Measurements from ENCODE around the gene UNC5C. TPM values are rescaled to one million over a fixed set of nuclear protein-coding genes. Genes with fewer than 3 reads are reported as not detected.

UNC5C gene
- total RNA-seq, 1 experiment from 2014 or later: not detected

DNA sequence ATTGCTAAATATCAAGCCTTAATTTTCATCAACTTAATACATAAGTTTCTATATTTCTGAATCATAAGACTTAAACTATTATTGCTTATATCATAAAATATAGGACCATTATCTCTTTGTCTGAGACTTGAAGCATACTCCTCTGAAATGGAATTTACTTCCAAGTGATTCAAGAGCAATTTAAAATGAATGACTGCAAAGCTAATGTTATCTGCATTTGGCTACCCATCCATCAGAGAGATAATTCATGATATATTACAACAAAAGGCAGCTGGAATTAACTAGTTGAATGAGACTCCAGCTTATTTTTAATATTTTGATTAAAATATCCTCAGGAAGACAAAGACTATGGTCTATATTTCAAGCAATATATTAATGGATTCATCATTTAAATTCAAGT lies 208.6 kb downstream of the UNC5C start:
- H3K9me3 Mint-ChIP-seq (ENCODE audit: unreplicated experiment): peaks cover 30% of the 10 kb centered on the region
- Histone ChIP-seq H3K27me3 (replicated peaks; ENCODE audit: control insufficient read depth, insufficient read depth, low read length) (no peaks in the 10 kb centered on the region), H3K4me1 (no peaks in the 10 kb centered on the region), H3K4me3 (ENCODE audit: low read depth, low read length) (no peak overlapping the region), H3K9me3 (no peaks in the 10 kb centered on the region), H3K36me3 (ENCODE audit: control insufficient read depth, insufficient read depth, low read length) (no peaks in the 10 kb centered on the region)
- no peaks in the 10 kb centered on the region for H3K27me3 Mint-ChIP-seq (ENCODE audit: insufficient read depth, unreplicated experiment)
- ChIA-PET POLR2A (no interaction called here), CTCF (no interaction called here)
- no peaks in the 10 kb centered on the region for H3K4me1 Mint-ChIP-seq (ENCODE audit: low read depth, unreplicated experiment)
- no peaks in the 10 kb centered on the region for H3K36me3 Mint-ChIP-seq (ENCODE audit: insufficient read depth, unreplicated experiment)
- H3K27ac Mint-ChIP-seq (ENCODE audit: unreplicated experiment): no peak overlapping the region
- no peak for DNase-seq
- no TSS peak for BruUV-seq (replicated peaks)
- TF ChIP-seq CTCF (IDR thresholded peaks at IDR 0.05; ENCODE audit: insufficient read depth in 1 of 2, low read depth in 1 of 2, low read length in 1 of 2, severe bottlenecking in 1 of 2, unreplicated experiment in 1 of 2): no peak
- H3K4me3 Mint-ChIP-seq (ENCODE audit: unreplicated experiment): no peak overlapping the region
- intact Hi-C loops (cut with micrococcal nuclease; ENCODE audit: unreplicated experiment): no loop called here

DNA sequence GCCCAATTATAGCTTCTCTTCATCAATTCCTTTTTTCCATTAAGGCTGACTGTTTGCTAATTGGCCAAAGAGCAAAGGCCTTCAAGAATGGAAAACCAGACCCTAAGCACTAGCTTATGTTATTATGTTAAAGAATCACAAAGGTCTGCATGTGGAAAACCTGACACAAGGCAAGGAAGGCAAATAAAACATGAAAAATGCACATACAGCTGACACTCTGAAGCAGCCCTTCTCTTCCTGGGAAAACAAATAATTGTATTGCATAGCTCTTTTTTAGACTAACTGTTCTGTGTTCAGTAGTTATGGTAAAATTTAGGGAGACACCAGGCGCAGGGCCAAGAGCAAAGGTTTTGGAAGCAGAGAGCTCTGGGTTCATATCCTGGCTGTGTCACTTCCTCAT lies 223.1 kb downstream of the UNC5C start:
- intact Hi-C loops (cut with micrococcal nuclease; ENCODE audit: unreplicated experiment): no loop called here
- TF ChIP-seq CTCF (IDR thresholded peaks at IDR 0.05; ENCODE audit: insufficient read depth in 1 of 2, low read depth in 1 of 2, low read length in 1 of 2, severe bottlenecking in 1 of 2, unreplicated experiment in 1 of 2): no peak
- no peak for DNase-seq
- ChIA-PET POLR2A (no interaction called here), CTCF (no interaction called here)
- H3K4me3 Mint-ChIP-seq (ENCODE audit: unreplicated experiment): no peak overlapping the region
- no peaks in the 10 kb centered on the region for H3K36me3 Mint-ChIP-seq (ENCODE audit: insufficient read depth, unreplicated experiment)
- no peaks in the 10 kb centered on the region for H3K9me3 Mint-ChIP-seq (ENCODE audit: unreplicated experiment)
- Histone ChIP-seq H3K9me3 (no peaks in the 10 kb centered on the region), H3K4me3 (ENCODE audit: low read depth, low read length) (no peak overlapping the region), H3K4me1 (no peaks in the 10 kb centered on the region), H3K36me3 (ENCODE audit: control insufficient read depth, insufficient read depth, low read length) (no peaks in the 10 kb centered on the region), H3K27me3 (replicated peaks; ENCODE audit: control insufficient read depth, insufficient read depth, low read length) (no peaks in the 10 kb centered on the region)
- no peaks in the 10 kb centered on the region for H3K27me3 Mint-ChIP-seq (ENCODE audit: insufficient read depth, unreplicated experiment)
- H3K4me1 Mint-ChIP-seq (ENCODE audit: low read depth, unreplicated experiment): no peaks in the 10 kb centered on the region
- no TSS peak for BruUV-seq (replicated peaks)
- H3K27ac Mint-ChIP-seq (ENCODE audit: unreplicated experiment): no peak overlapping the region

DNA sequence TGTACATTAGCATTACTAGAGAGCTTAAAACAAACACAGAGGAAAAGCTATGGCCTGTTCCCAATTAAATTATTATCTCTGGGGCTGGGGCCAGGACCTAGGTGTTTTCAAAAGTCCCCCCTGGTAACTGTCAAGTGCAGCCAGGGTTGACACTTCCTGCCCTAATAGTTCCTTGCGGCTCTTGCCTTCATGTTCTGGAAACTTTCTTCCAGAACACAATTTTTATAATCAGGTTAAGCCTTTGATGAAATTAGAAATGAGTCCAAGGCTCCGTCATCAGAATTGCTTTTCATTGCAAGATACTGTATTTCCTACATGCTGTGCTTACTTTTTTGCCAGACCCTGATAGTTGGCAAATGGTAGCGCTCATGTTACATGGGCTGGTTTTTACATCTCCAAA lies 229.6 kb downstream of the UNC5C start:
- no peak overlapping the region for H3K27ac Mint-ChIP-seq (ENCODE audit: unreplicated experiment)
- no peaks in the 10 kb centered on the region for H3K9me3 Mint-ChIP-seq (ENCODE audit: unreplicated experiment)
- Histone ChIP-seq H3K4me3 (ENCODE audit: low read depth, low read length) (no peak overlapping the region), H3K36me3 (ENCODE audit: control insufficient read depth, insufficient read depth, low read length) (no peaks in the 10 kb centered on the region), H3K9me3 (no peaks in the 10 kb centered on the region), H3K4me1 (no peaks in the 10 kb centered on the region), H3K27me3 (replicated peaks; ENCODE audit: control insufficient read depth, insufficient read depth, low read length) (no peaks in the 10 kb centered on the region)
- no peak overlapping the region for H3K4me3 Mint-ChIP-seq (ENCODE audit: unreplicated experiment)
- ChIA-PET CTCF (no interaction called here), POLR2A (no interaction called here)
- no peak for TF ChIP-seq CTCF (IDR thresholded peaks at IDR 0.05; ENCODE audit: insufficient read depth in 1 of 2, low read depth in 1 of 2, low read length in 1 of 2, severe bottlenecking in 1 of 2, unreplicated experiment in 1 of 2)
- BruUV-seq (replicated peaks): no TSS peak
- peaks cover 6% of the 10 kb centered on the region for H3K4me1 Mint-ChIP-seq (ENCODE audit: low read depth, unreplicated experiment)
- intact Hi-C loops (cut with micrococcal nuclease; ENCODE audit: unreplicated experiment): no loop called here
- no peaks in the 10 kb centered on the region for H3K36me3 Mint-ChIP-seq (ENCODE audit: insufficient read depth, unreplicated experiment)
- no peak for DNase-seq
- H3K27me3 Mint-ChIP-seq (ENCODE audit: insufficient read depth, unreplicated experiment): no peaks in the 10 kb centered on the region
